GM21447 (cell line): ENCODE measurements around the gene GAL3ST1.
"Not testable (repeated sequence)": the region's sequence is repeated elsewhere in the genome, so short reads cannot be mapped to it uniquely, and the experiment has no call there.

Experiments
- ATAC-seq: cut with Tn5 transposase; IDR thresholded peaks from one replicate; pipeline ENCODE4 v1.9.1; 2021; ENCODE audit not compliant: unreplicated experiment

GAL3ST1 gene

DNA sequence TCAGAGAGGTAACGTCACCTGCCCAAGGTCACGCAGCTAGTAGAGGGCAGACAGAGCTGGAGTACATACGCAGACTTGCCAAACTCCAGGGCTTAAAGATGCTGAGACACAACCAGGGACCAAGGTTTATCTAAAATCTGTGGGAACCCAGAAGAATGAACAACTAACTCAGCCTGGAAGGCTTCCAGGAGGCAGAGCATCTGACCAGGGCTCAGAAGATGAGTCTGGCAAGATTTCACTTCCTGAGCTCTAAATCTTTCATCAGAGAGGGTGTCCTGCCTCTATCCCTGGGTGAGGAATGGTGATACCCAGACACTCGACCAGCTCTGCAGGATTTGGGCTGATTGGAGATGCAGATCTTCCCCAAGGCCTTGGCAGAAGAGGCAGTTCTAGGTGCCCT lies 9.1 kb downstream of the GAL3ST1 start:
- no peak for ATAC-seq

GRCh38 chr22:30564761-30565119 lies 9.7 kb downstream of the GAL3ST1 start:
- ATAC-seq = no peak

DNA sequence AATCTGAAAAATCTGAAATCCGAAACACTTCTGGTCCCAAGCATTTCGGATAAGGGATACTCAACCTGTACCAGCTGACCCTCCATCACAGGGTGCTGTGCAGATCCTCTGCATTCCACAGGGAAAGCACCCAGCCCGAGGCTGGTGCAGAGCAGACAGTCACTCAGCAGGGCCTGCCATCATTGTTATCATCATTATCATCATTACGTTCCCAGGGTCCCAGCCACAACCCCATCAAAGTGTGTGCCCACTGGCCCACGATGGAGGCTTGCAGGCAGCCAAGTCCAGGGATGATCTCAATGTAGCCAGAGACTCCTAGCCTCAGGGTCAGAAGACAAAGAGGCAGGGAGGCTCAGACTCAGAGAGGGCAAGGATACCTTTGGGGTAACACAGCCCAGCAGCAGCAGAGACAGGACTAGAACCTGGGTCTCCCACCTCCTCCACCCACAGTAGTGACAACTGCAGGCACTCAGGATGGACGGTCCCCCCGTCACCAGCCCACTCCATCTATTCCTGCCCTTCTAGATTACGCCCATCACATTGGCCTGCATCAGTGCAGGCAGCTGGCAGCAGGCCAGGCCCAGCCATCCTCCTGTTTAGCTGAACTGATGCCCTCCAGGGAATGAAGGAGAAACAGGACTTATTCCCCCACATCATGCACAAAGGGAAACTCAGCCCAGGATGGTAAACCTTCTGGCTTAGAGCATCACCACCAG lies 10.3 kb downstream of the GAL3ST1 start:
- ATAC-seq = no peak

- ATAC-seq = no peak
Observed at GRCh38 chr22:30562366-30562765, 12.1 kb downstream of the GAL3ST1 start.

GRCh38 chr22:30561402-30562189 lies 12.9 kb downstream of the GAL3ST1 start:
- ATAC-seq = no peak

- not testable (repeated sequence) for ATAC-seq
Observed at GRCh38 chr22:30560643-30561202, 13.7 kb downstream of the GAL3ST1 start.

GRCh38 chr22:30559889-30560288 lies 14.6 kb downstream of the GAL3ST1 start:
- no peak for ATAC-seq

DNA sequence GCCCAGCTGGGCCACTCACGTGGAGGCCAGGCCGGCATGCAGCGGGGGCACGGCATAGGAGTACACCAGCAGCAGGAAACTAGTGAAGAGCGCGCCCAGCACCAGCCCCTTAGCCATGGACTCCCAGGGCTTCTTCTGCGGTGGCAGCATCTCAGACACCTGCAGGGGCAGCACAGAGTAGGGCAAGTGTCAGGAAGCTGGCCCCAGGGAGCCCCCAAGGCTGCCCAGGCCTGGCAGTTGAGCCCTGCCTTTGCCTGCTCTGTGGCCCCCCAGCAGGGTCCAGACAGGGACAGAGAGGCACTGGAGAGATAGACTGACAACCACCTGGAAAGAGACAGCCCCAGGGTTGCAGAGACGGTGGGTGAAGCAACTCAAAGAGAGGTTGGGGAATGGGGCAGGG lies 17.2 kb downstream of the GAL3ST1 start:
- no peak for ATAC-seq

GRCh38 chr22:30556388-30556787 lies 18.1 kb downstream of the GAL3ST1 start:
- no peak for ATAC-seq

- no peak for ATAC-seq
Observed at GRCh38 chr22:30555282-30556210, 18.9 kb downstream of the GAL3ST1 start.

GRCh38 chr22:30553971-30554370 lies 20.5 kb downstream of the GAL3ST1 start:
- ATAC-seq = no peak

DNA sequence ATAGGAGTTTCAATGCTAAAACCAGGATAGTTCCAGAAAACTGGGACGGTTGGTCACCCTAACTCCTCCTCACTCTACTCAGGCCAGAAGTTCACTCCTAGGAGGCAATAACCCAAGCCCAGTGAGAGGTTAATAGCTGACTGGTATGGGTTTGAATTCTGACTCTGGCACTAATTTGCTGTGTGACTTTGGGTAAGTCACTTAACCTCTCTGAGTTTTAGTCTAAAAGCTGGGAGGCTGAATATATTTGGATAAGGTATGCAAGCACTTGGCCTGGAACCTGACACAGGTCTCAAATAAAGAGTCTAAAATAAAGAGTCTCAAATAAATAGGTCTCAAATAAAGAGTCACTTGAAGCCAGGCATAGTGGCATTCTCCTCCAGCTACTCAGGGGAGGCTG lies 21.7 kb downstream of the GAL3ST1 start:
- no peak for ATAC-seq

- not testable (repeated sequence) for ATAC-seq
Observed at GRCh38 chr22:30551813-30552212, 22.7 kb downstream of the GAL3ST1 start.

DNA sequence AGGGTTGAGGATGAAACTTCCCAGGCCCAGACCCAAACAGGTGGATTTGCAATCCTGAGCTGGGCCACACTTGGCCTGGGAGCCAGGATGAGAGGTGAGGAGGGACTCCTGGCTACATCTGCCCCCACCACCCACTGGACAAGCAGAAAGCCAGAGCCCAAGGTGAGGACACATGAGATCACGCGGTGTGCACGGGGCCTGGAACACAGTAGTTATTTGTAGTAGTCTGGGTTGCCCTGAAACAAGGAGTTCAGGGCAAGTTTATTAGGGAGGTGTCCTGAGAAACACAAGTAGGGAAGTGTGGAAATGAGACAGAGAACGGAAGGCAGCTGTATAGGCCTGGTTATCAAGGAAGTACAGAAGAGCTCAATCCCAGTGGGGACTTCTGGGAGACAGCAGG lies 27.3 kb downstream of the GAL3ST1 start:
- no peak for ATAC-seq

DNA sequence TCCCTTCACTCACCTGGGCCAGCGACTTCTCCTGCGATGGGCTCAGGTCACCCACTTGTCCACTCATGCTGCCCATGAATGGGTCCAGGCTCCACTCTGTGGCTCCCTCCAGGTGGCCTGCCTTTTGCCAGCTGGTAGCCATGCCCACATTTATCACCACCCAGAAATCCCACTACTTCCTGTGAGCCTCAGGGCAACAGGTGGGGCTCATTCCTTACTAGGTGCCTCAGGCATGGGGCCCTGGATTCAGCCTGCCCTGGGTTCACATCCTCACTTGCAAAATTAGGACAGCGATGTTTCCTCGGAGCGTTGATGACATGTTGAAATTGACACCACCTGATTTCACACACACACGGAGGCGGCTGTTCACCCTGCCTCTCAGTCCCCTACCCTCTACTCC lies 27.8 kb downstream of the GAL3ST1 start, which contains the start of gene SEC14L6:
Gene SEC14L6 (minus strand): TSS at position 126 of the 400 bp plus-strand sequence. CDS start 59 bp downstream, at position 67.
- no peak for ATAC-seq

DNA sequence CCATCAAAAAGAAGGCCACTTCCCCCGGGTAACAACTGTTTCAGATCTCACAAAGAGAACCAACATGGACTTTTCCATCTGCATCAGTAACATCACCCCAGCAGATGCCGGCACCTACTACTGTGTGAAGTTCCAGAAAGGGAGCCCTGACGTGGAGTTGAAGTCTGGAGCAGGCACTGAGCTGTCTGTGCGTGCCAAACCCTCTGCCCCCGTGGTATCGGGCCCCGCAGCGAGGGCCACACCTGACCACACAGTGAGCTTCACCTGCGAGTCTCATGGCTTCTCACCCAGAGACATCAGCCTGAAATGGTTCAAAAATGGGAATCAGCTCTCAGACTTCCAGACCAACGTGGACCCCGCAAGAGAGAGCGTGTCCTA lies 31.7 kb downstream of the GAL3ST1 start:
- no peak for ATAC-seq

DNA sequence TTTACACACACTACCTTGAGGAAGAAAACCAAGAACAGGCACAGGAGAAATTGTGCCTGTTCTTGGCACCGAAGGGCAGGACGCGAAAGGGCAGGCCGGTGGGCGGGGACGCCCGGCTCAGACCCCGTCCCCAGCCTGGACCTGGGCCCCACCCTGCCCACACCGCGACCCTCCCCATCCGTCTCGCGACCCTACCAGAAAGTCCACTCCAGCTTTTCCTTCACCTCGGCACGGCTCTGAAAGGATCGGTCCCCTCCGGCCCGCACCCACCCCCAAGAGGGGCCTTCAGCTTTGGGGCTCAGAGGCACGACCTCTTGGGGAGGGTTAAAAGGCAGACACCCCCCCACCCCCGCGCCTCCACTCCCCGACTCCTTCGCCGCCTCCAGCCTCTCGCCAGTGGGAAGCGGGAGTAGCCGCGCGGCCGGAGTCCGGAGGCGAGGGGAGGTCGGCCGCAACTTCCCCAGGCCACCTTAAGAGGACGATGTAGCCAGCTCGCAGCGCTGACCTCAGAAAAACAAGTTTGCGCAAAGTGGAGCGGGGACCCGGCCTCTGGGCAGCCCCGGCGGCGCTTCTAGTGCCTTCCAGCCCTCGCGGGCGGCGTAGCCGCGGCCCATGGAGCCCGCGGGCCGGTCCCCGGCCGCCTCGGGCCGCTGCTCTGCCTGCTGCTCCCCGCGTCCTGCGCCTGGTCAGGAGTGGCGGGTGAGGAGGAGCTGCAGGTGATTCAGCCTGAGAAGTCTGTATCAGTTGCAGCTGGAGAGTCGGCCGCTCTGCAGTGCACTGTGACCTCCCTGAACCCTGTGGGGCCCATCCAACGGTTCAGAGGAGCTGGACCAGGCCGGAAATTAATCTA lies 32.3 kb downstream of the GAL3ST1 start:
- no peak for ATAC-seq

DNA sequence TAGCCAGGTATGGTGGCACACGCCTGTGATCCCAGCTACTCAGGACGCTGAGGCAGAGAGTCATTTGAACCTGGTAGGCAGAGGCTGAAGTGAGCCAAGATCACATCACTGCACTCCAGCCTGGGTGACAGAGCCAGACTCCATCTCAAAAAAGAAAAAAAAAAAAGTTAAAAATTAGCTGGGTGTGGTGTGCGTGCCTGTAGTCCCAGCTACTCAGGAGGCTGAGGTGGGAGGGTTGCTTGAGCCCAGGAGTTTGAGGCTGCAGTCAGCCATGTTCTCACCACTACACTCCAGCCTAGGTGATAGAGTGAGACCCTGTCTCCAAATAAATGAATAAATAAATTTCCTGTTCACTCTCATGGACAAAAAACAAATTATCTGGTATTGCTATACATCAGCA lies 33.0 kb downstream of the GAL3ST1 start:
- ATAC-seq = not testable (repeated sequence)

DNA sequence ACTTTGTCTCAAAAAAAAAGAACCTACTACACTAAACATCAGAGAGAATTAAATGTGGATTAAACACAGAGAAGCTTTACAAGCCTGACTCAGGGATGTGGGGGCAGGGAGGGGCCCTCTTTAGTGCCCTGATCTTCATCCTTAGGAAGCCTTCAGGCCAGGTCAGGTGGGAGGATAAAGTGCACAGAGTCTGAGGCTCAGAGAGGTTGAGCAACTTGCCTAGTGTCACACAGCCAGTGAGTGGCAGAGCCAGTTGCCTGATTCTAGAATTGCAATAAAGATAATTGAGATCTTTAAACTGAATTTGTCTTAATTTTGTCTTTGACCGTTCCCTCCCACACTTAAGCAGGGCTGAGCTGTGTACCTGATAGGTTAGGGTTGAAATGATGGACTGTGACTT lies 35.1 kb downstream of the GAL3ST1 start:
- ATAC-seq = no peak

GRCh38 chr22:30538280-30538679 lies 36.2 kb downstream of the GAL3ST1 start:
- no peak for ATAC-seq
